Epithelial cell of esophagus (primary cell): Measurements from ENCODE around the gene MLIP.

Experiments used
- DNase-seq: peaks from one replicate; pipeline ENCODE4 v3.0.0; 2010; ENCODE audit warnings: low read depth
- H3K4me3 ChIP-seq: 2 replicates; pipeline ENCODE4 v1.5.1; 2011; ENCODE audit warnings: mild to moderate bottlenecking, low read length, control low read depth
- CTCF ChIP-seq: IDR thresholded peaks from 2 replicates; pipeline ENCODE4 v1.5.1; 2011; ENCODE audit warnings: low read depth, mild to moderate bottlenecking, low read length, control low read depth, inconsistent platforms; ENCODE audit not compliant: insufficient read depth; ENCODE audit errors: missing control alignments

Gene MLIP

GRCh38 chr6:54111341-54112045 is at the start of gene MLIP:
Gene MLIP (plus strand): TSS chr6:54111443. CDS start chr6:54111480, 37 bp downstream.
- no peak for DNase-seq
- no peak within 1 kb of the TSS for H3K4me3 ChIP-seq
- no peak for TF ChIP-seq CTCF

- no peak overlapping the region for H3K4me3 ChIP-seq
- no peak for TF ChIP-seq CTCF
- no peak for DNase-seq
Observed at GRCh38 chr6:54063228-54063539, 48.1 kb upstream of the MLIP start.

GRCh38 chr6:54068694-54069093 is 42.5 kb upstream of the MLIP start:
- H3K4me3 ChIP-seq, result no peak overlapping the region
- no peak for TF ChIP-seq CTCF
- DNase-seq, result no peak

- no peak overlapping the region for H3K4me3 ChIP-seq
- TF ChIP-seq CTCF, result no peak
- no peak for DNase-seq
Observed at GRCh38 chr6:54070025-54070424, 41.2 kb upstream of the MLIP start.

- H3K4me3 ChIP-seq, result no peak overlapping the region
- no peak for DNase-seq
- no peak for TF ChIP-seq CTCF
Observed at GRCh38 chr6:54071821-54072340, 39.4 kb upstream of the MLIP start.

- DNase-seq, result no peak
- H3K4me3 ChIP-seq, result no peak overlapping the region
- no peak for TF ChIP-seq CTCF
Observed at GRCh38 chr6:54072635-54073313, 38.5 kb upstream of the MLIP start.
